Suppressor macrophage treated with lipopolysaccharide for 4 hours (primary cell): ENCODE data around the gene MAN1C1.
A peak's percentile ranks its signal among the peaks of the same experiment; 100 is the strongest.
"Not testable (repeated sequence)": the region's sequence is repeated elsewhere in the genome, so short reads cannot be mapped to it uniquely, and the experiment has no call there.

Experiments
- DNase-seq: peaks from one replicate; pipeline ENCODE4 v3.0.0-alpha.2; 2020

MAN1C1 gene

DNA sequence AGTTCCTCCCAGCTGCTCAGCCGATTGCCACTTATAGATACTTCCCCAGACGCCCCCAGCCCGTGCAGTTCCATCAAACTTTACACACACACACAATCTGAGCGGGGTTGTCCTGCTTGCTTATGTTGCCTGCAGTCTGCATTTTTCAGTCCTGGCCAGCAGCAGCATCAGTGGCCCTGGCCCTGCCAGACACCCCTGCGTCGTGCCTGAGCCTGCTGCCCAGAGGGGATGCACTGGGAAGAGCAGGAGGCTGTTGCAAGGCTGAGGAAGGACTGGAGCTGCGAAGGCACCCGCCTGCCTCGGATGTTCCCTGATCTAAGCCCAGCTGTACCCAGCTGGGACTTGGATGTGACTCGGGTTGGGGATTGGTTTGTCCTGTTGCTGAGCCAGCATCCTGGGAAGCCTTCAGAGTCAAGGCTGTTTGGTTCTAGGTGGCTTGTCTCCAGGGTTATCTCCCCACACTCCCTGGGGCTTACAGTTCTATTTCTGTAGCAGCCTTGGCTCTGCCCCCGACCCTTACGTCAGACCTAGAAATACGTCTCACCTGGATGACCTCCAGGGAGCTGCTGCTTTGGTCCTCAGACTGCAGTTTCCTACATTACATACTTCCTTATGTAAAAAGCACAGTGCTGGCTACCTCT lies 42.3 kb downstream of the MAN1C1 start:
- DNase-seq: no peak

DNA sequence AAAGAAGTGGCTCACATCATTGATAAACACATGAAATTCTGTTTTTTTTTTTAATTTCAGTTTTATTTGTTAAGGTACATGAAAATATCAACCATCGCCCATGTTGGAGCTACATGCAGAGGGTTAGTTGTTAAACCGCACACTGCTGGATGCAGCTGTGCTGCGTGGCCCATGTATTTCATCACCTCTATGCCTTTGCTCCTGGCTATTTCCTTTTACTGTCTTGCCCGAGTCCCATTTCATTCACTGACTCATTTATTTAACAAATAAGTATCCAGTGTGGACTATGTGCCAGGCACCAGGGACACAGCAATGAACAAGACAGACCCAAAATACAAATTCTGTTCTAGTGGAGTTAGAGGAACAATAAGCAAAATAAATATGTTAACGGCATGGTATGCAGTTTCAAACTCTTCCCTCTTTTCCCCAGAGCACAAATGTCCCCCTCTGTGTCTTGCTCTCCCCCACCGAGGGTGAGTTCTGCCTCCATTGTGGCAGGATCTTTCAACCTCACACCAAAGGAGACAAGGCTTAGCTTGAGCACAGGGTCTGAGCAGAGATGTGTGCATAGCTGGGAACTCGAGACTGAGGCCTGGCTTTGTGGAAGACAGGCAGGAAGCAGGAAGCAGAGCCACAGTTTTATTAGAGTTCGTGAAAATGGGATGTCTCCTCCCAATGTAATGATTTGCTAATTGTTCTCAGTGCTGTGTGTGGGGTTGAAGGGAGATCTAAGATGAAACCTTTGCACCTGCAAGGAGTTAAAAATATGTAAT lies 44.6 kb downstream of the MAN1C1 start:
- DNase-seq: peak; percentile 5

DNA sequence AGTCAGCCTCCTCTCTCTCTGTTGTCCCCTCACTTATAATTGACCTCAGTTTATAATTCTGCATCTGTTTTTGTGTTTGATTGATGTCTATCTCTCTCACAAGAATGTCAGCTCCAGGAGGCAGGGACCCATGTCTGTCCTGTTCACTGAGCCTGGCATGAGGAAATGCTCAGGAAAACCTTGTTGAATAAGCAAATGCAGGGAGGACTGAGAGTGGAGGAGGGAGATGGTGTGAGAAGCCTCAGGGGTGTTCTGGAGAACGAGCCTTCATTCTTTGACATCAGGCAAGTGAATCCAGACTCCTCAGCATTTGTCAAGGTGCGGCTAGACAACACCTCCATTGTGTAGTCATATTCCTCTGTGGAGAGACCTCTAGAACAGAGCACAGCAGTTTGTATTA lies 45.5 kb downstream of the MAN1C1 start:
- no peak for DNase-seq

DNA sequence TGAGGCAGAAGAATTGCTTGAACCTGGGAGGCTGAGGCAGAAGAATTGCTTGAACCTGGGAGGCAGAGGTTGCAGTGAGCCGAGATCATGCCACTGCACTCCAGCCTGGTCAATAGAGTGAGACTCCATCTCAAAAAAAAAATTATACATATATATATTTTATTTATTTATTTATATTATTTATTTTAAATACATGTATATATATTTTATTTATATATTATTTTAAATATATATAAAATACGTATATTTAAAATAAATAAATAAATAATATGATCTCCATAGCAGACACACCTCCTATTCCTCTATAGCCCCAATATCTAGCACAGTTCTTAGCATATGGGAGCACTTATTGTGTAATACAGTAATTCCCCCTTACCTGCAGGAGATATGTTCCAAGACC lies 46.4 kb downstream of the MAN1C1 start:
- DNase-seq: not testable (repeated sequence)

DNA sequence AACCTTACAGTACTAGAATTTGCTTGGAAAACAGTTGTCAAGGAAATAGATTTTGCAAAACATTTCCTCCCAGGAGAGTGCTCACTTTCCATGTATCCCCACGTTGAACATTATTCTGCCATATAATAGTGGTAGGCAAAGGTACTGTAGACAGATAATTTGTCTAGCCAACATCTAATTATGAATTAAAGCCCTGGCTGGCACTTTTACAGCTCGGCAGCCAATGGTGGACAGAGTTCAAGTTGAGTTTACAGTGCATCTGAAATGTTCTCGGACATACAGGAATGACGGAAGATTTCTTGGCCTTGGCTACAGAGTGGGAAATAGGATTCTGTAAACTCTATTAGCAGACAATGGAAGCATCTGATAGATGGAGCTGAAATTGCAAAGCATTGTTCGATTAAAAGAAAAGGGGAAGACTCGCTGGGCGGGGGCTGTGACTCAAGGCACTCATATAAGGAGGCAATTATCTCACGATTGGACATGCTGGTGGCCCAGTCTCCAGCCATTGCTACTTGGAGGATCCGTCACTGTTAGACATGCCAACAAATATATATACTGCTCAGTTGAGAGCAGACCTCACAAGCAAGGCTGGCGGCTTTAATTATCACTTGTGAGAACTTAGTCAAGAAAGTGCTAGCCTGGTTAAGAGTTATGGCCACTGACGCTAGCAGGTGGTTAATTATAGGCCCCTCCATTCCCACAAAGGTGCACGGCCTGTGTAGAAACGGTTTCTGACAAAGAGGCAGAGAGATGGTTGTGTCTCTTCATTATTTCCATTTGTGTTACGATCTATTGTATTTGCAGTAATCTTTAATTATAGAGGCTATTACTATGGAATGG lies 48.0 kb downstream of the MAN1C1 start:
- DNase-seq: no peak

DNA sequence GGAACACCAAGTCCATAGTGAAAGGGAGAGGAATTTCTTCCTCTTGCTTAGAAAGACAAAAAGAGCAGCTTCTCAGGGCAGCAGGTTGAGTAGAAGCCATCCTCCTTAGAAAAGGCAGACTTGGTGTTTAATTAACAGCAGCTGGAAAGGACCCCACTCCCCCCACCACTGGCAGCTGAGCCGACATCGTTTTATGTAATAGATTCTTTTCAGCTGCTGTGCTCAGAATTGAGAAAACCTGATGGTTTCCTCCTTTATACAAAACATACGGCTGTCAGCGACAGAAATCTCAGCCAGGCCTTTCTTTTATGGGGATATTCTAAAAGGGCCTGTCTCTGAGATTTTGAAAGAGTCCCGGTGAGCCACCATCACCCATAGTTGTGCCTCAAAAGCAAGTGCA lies 49.9 kb downstream of the MAN1C1 start:
- DNase-seq: no peak

DNA sequence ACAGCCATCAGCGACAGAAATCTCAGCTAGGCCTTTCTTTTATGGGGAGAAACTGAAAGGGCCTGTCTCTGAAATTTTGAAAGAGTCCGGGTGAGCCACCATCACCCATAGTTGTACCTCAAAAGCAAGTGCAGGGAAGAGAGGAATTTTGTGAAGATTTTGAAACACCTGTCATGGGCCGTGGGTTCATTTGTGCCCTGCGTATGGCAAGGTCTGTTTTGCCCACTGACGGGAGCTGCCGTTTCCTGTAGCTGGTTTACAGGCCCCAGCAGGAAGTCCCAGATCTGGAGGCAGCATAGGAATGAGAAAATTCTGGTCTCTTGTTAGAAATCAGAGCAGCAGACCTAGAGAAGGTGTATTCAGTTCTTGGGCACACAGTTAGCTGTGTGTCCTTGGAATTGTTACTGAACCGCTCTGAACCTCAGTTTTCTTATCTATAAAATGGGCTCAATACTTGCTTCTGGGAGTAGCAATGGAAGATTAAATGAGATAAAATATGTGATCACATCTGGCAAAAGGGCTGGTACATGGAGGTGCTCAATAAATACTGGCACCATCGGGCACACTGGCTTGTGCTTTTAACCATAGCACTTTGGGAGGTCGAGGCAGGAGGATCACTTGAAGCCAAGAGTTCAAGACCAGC lies 52.5 kb downstream of the MAN1C1 start:
- DNase-seq: no peak

DNA sequence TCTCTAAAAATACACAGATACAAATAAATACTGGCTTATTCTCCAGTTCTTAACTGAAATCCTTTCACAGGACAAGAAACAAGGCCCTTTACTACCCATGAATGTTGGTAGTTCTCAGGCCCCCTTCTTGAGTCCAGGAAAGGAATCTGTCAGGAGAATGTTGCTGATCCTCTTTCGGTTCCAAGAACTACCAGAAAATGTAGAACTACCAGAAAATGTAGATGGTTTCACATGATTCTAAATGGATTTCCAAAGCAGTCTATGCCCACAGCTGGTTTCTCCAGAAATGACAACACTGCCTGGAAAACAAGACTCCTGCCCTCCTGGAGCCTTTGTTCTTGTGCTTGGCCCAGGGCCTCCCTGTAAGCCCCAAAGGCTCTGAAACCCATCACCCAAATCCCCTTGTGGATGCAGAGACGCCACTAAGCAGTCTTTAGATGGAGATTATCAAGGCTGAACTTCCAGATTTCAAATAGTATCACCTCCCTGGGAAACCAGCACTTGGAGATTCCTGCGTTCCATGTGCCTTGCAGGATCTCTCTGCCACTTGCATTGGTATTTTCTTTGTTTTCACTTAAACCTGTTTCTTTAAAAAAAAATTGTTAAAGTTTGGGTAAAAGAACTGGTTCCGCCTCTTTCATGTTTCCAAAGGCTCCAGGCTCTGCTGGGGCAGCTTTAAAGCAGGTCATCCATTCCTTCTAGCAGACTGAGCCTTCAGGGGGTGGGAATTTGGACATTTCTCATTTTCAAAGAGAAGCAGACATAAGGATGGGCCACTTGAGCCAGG lies 53.4 kb downstream of the MAN1C1 start:
- no peak for DNase-seq

DNA sequence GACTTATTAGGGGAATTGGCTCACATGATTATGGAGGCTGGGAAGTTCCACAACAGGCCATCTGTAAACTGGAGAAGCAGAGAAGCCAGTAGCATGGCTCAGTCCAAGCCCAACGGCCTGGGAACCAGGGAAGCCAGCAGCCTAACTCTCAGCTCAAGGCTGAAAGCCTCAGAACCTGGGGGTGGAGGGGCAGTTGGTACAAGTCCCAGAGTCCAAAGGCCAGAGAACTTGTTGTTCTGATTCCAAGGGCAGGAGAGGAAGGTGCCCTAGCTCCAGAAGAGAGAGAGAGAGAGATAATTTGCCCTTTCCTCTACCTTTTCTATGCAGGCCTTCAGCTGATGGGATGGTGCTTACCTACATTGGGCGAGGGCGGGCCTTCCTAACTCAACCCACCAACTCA lies 55.3 kb downstream of the MAN1C1 start:
- DNase-seq: no peak

DNA sequence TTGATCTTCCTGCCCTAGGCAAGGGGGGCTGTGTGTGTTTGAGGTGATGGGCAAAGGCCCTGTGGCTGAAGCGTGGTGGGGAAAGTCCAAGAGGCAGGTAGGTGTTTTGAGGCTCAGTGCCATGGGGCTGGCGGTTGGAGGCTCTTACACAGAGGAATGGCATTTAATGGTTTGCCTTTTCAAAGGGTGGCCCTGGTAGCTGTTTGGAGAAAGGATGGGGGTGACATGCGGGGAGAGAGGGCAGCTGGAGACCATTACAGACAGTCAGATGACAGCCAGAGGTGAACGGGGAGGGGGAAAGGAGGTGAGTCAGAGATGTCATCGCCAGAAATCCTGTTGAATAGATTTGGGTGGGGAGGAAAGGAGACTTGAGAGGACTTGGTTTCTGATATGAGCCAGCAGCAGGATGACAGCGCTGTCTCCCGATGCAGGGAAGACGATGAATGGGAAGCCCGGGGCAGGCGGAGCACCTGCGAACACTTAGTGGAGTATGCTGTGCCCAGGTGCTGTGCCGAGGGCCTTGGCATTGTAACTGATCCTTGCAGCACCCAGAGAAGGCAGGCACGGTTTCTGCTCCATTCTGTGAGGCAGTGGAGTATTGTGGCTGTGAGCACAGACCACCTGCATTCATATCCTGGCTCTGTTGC lies 56.3 kb downstream of the MAN1C1 start:
- no peak for DNase-seq

DNA sequence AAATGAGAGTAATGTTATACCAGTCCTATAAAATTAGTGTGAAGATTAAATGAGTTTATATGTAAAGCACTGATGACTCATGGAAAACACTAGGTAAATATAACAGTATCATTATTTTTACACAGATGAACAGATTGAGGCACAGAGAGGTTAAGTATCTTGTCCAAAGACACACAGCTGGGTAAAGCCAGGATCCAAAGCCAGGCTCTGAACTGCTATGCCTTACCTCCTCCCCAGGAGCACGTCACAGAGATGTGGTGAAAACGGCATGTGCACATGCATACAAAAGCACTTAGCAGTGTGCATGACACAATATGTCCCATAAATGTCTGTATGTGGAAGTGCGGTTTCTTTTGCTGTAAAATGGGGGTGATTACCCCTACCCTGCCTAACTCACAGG lies 56.9 kb downstream of the MAN1C1 start:
- DNase-seq: no peak

DNA sequence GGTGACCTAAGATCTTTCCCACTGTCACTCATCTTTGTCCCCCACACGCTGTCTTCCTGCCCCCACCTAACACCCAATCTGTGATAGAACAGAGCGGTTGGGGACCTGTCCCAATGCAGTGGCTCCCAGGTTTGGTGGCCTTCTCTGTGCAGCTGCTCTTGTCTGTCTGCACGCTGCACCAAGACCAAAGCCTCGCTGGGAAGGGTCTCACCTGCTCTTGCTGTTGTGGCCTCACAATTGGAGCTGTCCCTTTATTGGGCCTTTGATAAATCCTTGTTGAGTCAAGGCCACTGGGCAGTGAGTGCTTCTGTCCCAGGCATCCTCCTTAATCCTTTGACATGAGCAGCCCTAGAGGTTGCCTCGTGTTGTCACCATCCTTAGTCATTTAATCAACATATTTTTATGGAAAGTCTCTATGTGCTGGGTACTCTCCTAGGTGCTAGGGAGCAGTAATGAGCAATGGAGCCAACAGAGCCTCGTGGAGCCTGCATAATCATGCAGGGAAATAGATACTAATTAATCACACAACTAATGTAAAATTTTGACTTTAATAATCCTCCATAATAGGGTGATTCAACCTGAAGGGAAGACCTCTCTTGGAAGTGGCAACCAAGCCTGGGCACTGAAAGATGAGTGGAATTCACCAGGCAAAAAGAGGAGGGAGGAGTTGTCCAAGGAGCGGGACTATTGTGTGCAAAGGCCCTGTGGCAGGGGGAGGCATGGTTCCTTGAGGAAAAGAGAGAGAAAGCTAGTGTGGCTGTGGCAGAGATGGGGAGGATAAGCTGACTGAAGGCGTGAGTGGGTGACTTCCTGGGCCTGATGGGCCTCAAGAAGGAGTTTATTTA lies 57.6 kb downstream of the MAN1C1 start:
- no peak for DNase-seq

DNA sequence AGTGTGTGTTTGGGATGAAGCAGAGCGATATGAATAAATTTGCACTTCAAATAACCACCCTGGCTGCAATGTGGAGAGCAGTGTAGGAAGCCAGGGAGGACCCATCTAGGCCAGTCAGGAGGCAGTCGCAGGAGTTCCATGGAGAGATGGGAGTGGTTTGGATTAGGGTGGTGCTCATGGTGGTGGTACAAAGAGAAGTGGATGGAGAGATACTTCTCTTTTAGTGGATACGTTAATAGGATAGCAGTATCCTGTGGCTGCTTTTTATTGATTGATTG lies 58.2 kb downstream of the MAN1C1 start:
- DNase-seq: no peak

DNA sequence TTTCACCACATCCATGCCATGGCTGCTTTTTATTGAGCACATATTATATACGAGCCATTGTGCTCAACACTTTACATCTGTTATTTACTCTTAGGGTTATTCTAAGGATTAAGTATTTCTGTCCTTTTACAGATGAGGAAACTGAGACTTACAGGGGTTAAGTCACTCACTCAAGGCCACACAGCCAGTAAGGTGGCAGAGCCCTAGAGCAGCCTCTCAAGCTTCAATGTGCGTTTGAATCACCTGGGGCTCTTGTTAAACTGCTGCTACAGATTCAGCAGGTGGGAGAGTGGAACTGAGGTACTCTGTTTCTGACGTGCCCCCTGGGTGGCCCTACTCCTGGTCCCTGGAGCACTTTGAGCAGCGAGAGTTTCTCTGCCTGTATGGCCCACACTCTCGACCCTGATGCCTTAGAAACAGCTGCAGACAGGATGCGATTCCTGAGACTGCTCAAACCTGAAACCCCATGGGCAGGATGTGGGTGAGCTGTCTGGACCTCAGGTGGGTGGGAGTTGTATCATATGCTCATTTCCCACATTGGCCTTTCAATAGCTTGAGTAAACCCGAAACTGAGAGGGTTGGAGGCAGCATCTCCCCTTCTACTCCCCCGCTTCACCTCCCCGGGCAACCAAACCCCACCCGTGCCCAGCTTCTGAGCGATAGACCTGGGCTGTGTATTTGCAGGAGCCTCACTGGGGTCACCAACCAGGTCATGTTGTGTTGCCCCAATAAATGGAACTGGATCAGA lies 59.3 kb downstream of the MAN1C1 start:
- no peak for DNase-seq

DNA sequence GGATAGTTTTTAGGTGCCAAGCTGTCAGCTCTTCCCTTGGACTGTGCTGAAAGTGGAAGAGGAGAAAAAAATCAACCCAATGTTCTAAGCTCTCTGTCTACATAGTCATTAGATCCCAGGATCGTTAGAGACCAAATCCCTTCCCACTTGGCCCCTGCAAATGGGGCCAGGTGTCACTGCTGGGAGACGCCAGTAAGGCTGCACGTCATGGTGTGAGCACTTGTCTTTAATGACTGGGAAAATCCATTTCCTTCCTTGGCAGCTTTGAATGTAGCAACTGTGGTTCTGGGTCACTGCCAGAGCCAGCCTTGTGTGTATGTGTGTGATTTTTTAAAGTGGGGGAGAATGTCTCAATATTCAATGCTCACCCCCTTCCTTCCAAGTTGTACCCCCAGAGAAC lies 59.9 kb downstream of the MAN1C1 start:
- no peak for DNase-seq

DNA sequence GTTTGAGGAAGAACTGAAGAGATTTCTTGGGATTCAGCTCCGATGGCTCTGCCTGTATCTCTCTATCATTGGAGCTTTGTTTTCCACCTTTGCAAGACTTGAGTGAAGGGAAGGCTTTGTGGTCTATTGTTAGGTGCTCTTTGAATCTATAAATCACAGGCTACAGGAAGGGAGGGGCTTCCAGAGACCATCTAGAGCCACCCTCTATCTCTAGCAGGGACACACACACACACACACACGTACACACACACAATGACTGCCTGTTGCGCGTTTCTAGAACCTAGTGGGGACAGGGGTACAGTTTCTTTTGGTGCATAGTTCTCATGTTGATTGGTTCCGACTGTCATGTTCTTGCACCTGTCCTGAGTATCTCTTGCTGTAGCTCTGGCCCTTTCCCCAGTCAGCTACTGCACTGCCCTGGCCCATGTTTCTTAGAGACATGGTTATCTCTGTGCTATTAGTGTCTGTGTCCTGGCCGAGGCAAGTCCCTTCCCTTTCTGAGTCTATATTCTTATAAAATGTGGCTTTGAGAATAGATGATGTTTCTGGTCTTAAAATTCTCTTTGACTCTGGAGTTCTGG lies 60.7 kb downstream of the MAN1C1 start:
- DNase-seq: no peak

DNA sequence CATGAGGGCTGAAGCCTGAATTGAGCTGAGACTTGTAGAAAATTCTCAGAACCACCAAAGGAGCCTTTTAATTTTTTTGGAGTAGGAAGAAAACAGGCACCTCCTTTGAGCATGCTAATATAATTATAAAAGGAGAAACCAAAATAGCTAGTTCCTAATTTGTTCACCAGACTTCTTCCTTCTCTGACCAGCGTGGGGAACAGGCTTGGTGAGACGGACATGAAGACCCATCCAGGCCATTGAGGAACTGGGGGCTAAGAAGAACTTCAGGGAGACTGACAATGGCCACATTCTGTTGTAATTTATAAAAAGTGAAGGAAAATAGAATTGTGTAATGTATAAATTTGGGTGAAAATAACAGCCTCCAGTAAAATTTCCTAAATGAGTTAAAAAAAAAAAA lies 62.6 kb downstream of the MAN1C1 start:
- peak; percentile 39 for DNase-seq

DNA sequence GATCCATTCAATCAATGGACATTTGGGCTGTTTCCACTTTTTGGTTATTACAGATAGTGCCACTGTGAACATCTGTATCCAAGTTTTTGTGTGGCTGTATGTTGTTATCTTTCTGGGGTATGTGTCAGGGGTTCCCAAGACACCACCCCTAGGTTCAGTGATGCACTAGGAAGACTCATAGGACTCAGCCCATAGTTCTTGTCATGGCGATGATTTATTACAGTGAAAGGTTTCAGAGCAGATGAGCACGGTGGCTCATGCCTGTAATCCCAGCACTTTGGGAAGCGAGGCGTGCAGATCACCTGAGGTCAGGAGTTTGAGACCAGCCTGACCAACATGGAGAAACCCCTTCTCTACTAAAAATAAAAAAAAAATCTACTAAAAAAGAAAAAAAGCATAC lies 64.1 kb downstream of the MAN1C1 start:
- no peak for DNase-seq

DNA sequence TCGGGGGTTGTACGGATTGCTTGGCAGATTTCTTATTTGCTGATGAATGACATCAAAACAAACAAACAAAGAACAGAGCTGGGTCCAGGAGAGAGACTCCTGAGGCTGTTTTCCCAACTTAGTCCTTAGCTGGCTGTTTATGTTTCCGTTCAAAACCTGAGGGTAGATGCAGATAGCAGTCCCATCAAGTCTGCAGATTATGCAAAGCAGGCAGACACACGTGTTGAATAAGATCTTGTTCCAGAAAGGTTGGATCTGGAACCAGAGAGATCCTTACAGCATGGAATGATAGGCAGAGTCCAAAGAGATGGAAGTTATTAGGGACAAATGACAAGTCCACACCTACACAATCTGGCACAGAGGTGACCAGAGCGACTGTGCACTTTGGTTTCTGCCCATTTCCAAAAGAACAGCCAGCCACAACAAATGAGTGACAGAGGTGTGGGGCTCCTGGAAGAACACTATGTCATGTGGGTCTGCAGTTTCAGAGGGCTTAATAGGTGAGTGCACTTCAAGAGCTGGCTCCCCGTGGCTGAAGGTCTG lies 65.5 kb downstream of the MAN1C1 start:
- no peak for DNase-seq

DNA sequence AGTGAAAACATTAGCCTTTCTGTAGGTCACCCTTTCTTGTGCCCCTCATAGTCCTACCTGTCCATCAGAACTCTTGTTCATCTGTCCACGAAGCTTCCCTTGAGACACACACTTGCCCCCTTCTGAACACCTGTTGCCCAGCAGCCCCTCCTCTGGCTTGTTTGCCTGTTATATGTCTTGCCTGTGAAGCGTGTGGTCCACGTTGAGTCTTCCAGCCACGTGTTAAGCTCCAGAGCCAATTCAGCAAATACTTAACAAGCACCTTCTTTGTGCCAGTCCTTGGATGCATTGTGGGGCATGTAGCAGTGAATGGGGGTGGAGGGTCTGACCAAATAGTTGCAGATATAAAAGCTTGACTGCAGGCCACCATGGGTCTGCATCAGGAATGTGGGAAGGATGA lies 66.6 kb downstream of the MAN1C1 start:
- no peak for DNase-seq
